Erythroblast (primary cell): Measurements from ENCODE around the gene SCGB1D2.
A peak's percentile ranks its signal among the peaks of the same experiment; 100 is the strongest.
"Not testable (repeated sequence)": the region's sequence is repeated elsewhere in the genome, so short reads cannot be mapped to it uniquely, and the experiment has no call there.

ENCODE experiments used
- DNase-seq, 2 experiments: peaks; one replicate each; lab custom pipeline; 2025; lab: John Stamatoyannopoulos, UW
- GATA1 ChIP-seq: IDR thresholded peaks from 2 replicates; pipeline ENCODE4 v1.6.1; 2011; ENCODE audit warnings: low read depth, mild to moderate bottlenecking, control low read depth, low read length, moderate library complexity
- POLR2A ChIP-seq: IDR thresholded peaks from 2 replicates; pipeline ENCODE4 v1.6.1; 2011; ENCODE audit warnings: mild to moderate bottlenecking, low read length

Gene SCGB1D2

GRCh38 chr11:62242021-62242420 is at the start of gene SCGB1D2:
Gene SCGB1D2 (plus strand): TSS chr11:62242239. CDS start chr11:62242308, 69 bp downstream.
- TF ChIP-seq POLR2A (no peak), GATA1 (no peak)
- DNase-seq = no peak

- TF ChIP-seq POLR2A = no peak
- no peak for DNase-seq
Observed at GRCh38 chr11:62193952-62194351, 48.1 kb upstream of the SCGB1D2 start.

- not testable (repeated sequence) for DNase-seq
Observed at GRCh38 chr11:62195010-62195409, 47.0 kb upstream of the SCGB1D2 start.

GRCh38 chr11:62195945-62196344 is 46.1 kb upstream of the SCGB1D2 start:
- DNase-seq = no peak
- TF ChIP-seq POLR2A = no peak
- no peak for TF ChIP-seq GATA1

GRCh38 chr11:62197400-62197799 is 44.6 kb upstream of the SCGB1D2 start:
- not testable (repeated sequence) for DNase-seq

- TF ChIP-seq GATA1 (no peak), POLR2A (no peak)
Observed at GRCh38 chr11:62201376-62201775, 40.7 kb upstream of the SCGB1D2 start.

GRCh38 chr11:62202910-62203309 is 39.1 kb upstream of the SCGB1D2 start:
- TF ChIP-seq GATA1 = no peak
- TF ChIP-seq POLR2A = no peak
- no peak for DNase-seq

More at GRCh38 chr11:62201376-62201775, 40.7 kb upstream of the SCGB1D2 start:
- DNase-seq = no peak

GRCh38 chr11:62204430-62204829 is 37.6 kb upstream of the SCGB1D2 start:
- no peak for TF ChIP-seq POLR2A
- TF ChIP-seq GATA1 = no peak
- DNase-seq = no peak

GRCh38 chr11:62205441-62205840 is 36.6 kb upstream of the SCGB1D2 start:
- TF ChIP-seq POLR2A = no peak
- TF ChIP-seq GATA1 = no peak
- DNase-seq = no peak

- not testable (repeated sequence) for DNase-seq
Observed at GRCh38 chr11:62206276-62207066, 35.6 kb upstream of the SCGB1D2 start.

- TF ChIP-seq GATA1 (no peak), POLR2A (no peak)
Observed at GRCh38 chr11:62208785-62209144, 33.3 kb upstream of the SCGB1D2 start.

GRCh38 chr11:62217191-62217748 is 24.8 kb upstream of the SCGB1D2 start:
- peak; percentile 8 to 10 for DNase-seq
- TF ChIP-seq GATA1 (no peak), POLR2A (no peak)

More at GRCh38 chr11:62208785-62209144, 33.3 kb upstream of the SCGB1D2 start:
- no peak for DNase-seq

- TF ChIP-seq GATA1 (no peak), POLR2A (no peak)
- DNase-seq = no peak
Observed at GRCh38 chr11:62221498-62221897, 20.5 kb upstream of the SCGB1D2 start.

- TF ChIP-seq POLR2A (no peak), GATA1 (no peak)
- peak in 1 of 2 experiments; percentile 12 for DNase-seq
Observed at GRCh38 chr11:62223095-62223494, 18.9 kb upstream of the SCGB1D2 start.

- TF ChIP-seq POLR2A (no peak), GATA1 (no peak)
- DNase-seq = no peak
Observed at GRCh38 chr11:62233730-62234129, 8.3 kb upstream of the SCGB1D2 start.
